Measurements from ENCODE around the gene ZCCHC7.
"Not testable (repeated sequence)": the region's sequence is repeated elsewhere in the genome, so short reads cannot be mapped to it uniquely, and the experiment has no call there.

Gene ZCCHC7

DNA sequence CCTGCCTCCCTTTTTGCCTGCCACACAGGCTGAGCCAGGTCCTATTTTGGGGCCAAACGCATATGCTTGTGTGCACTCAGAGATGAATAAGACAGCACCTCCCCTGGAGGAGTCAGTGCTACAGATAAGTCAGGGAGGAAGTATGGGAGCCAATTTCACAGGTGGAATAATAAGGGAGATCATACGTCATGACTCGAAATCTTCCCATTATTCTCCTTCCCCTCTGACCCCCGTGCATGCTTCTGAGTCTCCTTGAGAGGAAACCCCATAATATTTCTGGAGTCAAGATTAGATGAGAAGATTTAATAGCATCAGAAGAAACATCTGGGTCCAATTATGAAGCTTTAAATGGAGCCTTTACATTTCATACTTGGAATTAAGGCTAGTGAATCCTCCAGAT, 15.1 kb upstream of the ZCCHC7 start:
- no peak for TF ChIP-seq ZFX (IDR thresholded peaks at IDR 0.05)
- TF ChIP-seq, protein P1, sequence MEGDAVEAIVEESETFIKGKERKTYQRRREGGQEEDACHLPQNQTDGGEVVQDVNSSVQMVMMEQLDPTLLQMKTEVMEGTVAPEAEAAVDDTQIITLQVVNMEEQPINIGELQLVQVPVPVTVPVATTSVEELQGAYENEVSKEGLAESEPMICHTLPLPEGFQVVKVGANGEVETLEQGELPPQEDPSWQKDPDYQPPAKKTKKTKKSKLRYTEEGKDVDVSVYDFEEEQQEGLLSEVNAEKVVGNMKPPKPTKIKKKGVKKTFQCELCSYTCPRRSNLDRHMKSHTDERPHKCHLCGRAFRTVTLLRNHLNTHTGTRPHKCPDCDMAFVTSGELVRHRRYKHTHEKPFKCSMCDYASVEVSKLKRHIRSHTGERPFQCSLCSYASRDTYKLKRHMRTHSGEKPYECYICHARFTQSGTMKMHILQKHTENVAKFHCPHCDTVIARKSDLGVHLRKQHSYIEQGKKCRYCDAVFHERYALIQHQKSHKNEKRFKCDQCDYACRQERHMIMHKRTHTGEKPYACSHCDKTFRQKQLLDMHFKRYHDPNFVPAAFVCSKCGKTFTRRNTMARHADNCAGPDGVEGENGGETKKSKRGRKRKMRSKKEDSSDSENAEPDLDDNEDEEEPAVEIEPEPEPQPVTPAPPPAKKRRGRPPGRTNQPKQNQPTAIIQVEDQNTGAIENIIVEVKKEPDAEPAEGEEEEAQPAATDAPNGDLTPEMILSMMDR (conservative IDR thresholded peaks at IDR 0.05) = no peak
- H3K27ac ChIP-seq = no peak overlapping the region

DNA sequence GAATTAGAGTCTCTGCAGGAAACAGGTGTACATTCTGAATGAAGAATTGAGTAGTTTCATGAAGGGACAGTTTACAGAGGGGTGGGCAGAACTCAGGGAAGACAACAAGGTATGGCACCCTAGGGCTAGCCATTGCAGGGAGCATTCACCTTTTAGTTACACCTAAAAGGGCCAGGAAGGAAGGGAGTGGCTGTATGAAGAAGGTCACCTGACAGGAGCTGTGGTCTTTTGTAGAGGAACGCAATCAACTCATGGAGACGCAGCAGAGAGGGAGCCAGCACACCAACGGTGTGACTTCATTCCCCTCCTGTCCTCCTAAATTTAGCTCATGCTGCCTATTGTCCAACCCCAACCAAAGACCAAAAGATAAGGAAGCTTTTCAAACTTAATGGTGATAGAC, 12.7 kb upstream of the ZCCHC7 start:
- no peak overlapping the region for H3K27ac ChIP-seq
- TF ChIP-seq, protein P1 (conservative IDR thresholded peaks at IDR 0.05) = no peak
- no peak for TF ChIP-seq ZFX (IDR thresholded peaks at IDR 0.05)

DNA sequence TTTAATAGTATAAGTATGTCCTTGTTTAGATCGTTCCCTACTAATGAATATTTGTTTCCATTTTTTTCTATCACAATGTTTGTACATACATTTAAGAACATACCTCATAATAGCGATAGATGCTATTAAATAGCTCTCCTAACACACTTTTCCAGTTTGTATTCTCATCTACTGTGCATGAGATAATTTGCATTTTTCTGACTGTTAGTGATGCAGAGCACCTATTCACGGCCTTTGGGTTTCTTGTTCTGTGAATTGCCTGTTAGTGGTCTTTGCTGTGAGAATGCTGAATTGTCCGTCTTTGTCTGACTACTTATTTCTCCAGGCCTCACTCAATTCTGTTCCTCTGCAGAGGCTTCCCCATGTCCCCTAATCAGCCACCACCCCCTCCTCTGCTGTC, 5.9 kb upstream of the ZCCHC7 start:
- not testable (repeated sequence) for H3K27ac ChIP-seq

DNA sequence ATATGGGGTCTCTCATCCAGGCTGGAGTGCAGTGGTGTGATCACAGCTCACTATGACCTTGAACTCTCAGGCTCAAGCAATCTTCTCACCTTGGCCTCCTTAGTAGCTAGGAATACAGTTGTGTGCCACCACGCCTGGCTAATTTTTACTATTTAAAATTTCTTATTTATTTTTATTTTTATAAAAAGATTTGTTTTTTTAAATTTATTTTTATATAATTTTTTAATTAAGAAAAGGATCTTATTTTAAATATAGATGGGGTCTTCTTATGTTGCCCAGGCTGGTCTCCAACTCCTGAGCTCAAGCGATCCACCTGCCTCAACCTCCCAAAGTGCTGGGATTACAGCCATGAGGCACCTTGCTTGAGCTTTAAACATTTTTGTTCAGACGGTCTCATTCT, 2.4 kb upstream of the ZCCHC7 start:
- TF ChIP-seq ZFX (IDR thresholded peaks at IDR 0.05) = no peak
- TF ChIP-seq, protein P1 (conservative IDR thresholded peaks at IDR 0.05) = no peak
- no peak overlapping the region for H3K27ac ChIP-seq

DNA sequence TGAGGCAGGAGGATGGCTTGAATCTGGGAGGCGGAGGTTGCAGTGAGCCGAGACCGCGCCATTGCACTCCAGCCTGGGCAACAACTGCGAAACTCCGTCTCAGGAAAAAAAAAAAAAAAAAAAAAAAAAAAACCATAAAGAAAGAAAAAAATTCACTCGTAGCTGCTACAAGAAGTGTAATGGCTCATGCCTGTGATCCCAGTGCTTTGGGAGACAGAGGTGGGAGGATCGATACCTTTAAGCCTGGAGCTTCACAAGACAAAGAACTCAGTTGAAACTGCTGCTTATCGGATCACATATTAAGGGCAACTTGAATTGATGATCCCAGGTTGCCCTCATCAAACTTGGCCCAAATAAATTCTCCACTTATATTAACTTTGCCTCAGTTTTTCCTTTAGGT, 1.0 kb upstream of the ZCCHC7 start:
- peak overlapping the region; percentile 82 for H3K27ac ChIP-seq
- TF ChIP-seq, protein P1 (conservative IDR thresholded peaks at IDR 0.05) = no peak

DNA sequence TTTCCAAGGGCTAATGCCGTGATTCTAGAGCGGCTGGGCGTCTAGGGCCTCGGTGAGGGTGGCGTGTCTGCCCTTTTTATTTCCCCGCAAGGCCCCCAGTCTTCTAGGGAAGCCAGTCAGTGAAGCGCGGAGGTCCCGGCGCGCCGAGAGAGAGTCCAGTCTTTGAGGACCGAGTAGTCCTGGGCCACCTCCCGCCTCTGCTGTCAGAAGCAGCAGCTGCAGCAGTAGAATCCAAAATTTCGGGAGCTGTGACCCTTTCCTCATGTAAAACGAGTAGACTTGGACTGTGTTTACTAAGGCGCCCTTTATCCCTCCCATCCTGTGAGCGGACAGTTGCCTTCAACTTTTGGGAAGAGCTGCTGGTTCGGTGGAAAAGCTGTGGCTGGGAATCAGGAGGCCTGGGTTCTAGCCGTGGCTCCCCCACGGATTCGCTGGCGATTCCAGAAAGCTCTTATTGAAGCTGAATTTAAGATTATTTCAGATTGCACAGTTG, 515 bp downstream of the ZCCHC7 start:
- peak overlapping the region; percentile 82 for H3K27ac ChIP-seq

DNA sequence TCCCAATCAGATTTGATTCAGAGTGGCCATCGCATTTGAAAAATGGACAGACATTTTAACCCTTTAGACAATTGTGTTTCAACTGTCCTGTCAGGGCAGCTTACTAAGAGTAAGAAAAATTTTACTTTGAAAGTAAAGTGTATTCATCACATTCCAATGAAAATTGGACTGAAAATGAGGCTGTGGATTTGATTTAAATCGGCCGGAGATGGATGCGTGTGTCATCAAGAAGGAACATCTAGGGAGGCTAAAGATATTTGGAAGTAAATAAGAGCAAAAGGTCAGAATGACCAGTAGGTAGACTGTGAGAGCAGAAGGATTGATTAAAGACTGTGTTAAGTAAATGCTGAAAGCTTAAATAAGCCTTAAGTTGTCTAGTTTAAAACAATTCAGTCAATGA, 1.5 kb downstream of the ZCCHC7 start:
- TF ChIP-seq ZFX (IDR thresholded peaks at IDR 0.05) = no peak
- no peak overlapping the region for H3K27ac ChIP-seq

DNA sequence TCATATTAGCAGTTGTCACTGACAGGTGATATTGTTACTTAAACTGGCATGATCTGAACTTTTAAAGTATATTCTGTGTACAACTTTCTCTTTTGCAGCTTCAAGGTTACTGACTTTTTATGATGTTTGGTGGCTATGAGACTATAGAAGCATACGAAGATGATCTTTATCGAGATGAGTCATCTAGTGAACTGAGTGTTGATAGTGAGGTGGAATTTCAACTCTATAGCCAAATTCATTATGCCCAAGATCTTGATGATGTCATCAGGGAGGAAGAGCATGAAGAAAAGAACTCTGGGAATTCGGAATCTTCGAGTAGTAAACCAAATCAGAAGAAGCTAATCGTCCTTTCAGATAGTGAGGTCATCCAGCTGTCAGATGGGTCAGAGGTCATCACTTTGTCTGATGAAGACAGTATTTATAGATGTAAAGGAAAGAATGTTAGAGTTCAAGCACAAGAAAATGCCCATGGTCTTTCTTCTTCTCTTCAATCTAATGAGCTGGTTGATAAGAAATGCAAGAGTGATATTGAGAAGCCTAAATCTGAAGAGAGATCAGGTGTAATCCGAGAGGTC, 5.9 kb downstream of the ZCCHC7 start:
- no peak for TF ChIP-seq ZFX (IDR thresholded peaks at IDR 0.05)
- TF ChIP-seq, protein P1 (conservative IDR thresholded peaks at IDR 0.05) = no peak
- no peak overlapping the region for H3K27ac ChIP-seq

DNA sequence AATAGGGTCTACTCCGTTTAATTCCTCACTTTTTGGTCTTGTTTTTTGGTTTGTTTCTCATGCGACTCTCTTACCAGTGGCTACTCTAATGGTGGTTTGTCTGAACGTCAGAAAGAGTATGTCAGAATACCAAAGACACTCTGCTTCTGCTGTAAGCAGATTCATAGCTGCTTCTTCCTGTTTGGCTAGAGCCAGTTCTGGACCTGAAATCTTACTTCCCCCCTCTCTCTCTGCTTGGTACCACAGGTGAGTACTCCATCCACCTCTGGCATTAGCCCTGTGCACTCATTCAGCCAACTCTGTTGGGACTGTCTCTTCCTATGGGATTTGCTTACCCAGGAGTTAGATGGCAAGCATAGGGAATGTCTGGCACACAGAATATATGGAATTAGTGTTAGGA, 6.6 kb downstream of the ZCCHC7 start:
- H3K27ac ChIP-seq = no peak overlapping the region
- TF ChIP-seq ZFX (IDR thresholded peaks at IDR 0.05) = no peak
- TF ChIP-seq, protein P1 (conservative IDR thresholded peaks at IDR 0.05) = no peak

Measured in C4-2B (cell line).